Erythroblast (primary cell): ENCODE results near the gene BSCL2.
"Not testable (repeated sequence)": the region's sequence is repeated elsewhere in the genome, so short reads cannot be mapped to it uniquely, and the experiment has no call there.

ENCODE experiments used
- DNase-seq, 2 experiments: peaks; one replicate each; lab custom pipeline; 2025; lab: John Stamatoyannopoulos, UW
- GATA1 ChIP-seq: IDR thresholded peaks from 2 replicates; pipeline ENCODE4 v1.6.1; 2011; ENCODE audit warnings: low read depth, mild to moderate bottlenecking, control low read depth, low read length, moderate library complexity
- POLR2A ChIP-seq: IDR thresholded peaks from 2 replicates; pipeline ENCODE4 v1.6.1; 2011; ENCODE audit warnings: mild to moderate bottlenecking, low read length

BSCL2 gene

GRCh38 chr11:62667460-62667859 lies 39.8 kb downstream of the BSCL2 start:
- no peak for TF ChIP-seq POLR2A
- TF ChIP-seq GATA1, result no peak
- no peak for DNase-seq

DNA sequence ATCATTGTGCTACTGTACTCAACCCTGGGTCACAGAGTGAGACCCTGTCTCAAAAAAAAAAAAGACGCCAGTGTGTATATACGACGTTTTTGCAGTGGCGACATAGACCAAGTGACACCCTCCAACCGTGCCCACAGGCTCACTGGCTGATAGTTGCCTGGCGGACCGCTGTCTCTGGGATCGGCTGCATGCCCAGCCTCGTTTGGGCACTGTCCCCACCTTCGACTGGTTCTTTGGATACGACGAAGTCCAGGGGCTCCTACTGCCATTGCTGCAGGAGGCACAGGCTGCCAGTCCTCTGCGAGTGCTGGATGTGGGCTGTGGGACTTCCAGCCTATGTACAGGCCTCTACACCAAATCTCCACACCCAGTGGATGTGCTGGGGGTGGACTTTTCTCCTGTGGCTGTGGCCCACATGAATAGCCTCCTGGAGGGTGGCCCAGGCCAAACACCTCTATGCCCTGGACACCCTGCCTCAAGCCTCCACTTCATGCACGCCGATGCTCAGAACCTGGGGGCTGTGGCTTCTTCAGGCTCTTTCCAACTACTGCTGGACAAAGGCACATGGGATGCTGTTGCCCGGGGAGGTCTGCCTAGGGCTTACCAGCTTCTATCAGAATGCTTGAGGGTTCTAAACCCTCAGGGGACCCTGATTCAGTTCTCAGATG lies 40.8 kb downstream of the BSCL2 start:
- TF ChIP-seq POLR2A (peak; percentile 13), GATA1 (no peak)
- no peak for DNase-seq

DNA sequence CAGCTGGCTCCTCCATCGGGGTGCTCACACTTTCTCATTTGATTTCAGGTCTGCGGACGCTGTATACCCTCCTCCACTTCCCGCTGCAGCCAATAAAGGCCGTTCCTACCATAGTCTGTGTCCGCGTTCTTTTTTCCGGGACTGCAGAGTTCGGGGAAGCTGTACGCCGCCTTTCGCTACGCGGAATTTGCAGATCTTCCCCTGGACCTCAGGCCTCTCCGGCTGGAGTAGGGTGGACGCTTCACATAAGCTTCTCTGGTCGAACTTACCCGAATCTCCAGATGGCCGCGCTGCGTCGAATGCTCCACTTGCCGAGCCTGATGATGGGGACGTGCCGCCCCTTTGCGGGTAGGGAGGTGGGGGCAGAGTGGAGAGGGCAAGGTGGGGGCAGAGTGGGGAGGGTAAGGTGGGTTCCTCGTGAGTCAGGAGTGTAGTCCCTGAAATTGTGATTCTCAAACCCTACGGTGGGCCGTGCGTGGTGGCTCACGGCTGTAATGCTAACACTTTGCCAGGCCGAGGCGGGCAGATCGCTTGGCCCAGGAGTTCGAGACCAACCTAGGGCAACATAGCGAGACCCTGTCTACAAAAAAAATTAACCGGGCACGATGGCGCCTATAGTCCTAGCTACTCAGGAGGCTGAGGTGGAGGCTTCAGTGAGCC lies 41.5 kb downstream of the BSCL2 start:
- DNase-seq, result peak; percentile 71 to 78
- no peak for TF ChIP-seq GATA1
- no peak for TF ChIP-seq POLR2A

DNA sequence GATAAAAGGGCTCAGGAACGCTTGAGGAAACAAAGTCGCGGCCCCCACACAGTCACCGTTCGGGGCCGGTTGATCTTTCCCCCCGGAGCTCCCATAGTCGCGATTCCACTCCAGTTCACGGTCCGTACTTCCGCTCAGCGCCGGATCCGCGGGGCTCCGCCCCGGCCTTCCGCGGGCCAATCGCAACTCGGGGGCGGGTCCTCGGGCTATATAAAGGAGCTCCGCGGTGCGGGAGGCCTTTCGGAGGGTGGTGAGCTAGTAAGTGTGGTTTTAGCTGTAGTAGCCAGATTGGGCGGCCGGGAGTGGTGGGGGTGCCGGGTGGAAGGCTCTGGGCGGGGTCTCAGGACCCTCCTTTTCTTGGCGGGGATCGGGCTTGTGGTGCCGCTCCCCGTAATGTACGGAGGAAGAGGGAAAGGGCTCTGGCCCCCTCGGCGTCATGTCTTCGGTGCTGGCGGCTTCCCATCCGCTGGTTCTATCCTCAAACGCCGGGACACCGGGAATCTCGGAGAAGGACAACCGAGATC lies 42.1 kb downstream of the BSCL2 start, which contains the start of the genes C11orf98 and CSKMT:
Gene C11orf98, minus strand, starts transcription at position 136 of the 524 bp plus-strand sequence. Its CDS starts 41 bp downstream, at position 95.
Gene CSKMT, plus strand, starts transcription at position 238 of the 524 bp plus-strand sequence. CDS start 568 bp downstream, outside the sequence.
- TF ChIP-seq POLR2A (peak; percentile 100), GATA1 (no peak)
- DNase-seq, result peak; percentile 94 to 96

GRCh38 chr11:62664405-62665074 lies 42.7 kb downstream of the BSCL2 start:
- no peak for TF ChIP-seq GATA1
- TF ChIP-seq POLR2A, result no peak

GRCh38 chr11:62656796-62657429 lies 50.3 kb downstream of the BSCL2 start:
- no peak for DNase-seq
- TF ChIP-seq GATA1, result no peak

More at GRCh38 chr11:62664405-62665074, 42.7 kb downstream of the BSCL2 start:
- DNase-seq, result peak; percentile 80 to 85

DNA sequence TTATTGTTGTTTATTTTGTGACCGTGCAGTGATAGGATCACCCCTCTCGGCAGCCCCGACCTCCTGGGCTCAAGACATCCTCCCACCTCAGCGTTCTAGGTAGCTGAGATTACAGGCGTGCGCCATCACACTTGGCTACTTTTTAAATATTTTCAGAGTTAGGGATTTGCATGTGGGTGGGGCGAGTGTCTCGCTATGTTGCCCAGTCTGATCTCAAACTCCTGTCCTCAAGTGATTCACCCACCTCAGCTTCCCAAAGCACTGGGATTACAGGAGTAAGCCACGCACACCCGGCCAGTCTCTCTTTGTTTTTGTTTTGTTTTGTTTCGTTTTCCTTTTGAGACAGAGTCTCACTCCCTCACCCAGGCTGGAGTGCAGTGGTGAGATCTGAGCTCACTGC lies 52.9 kb downstream of the BSCL2 start:
- DNase-seq, result no peak
- TF ChIP-seq POLR2A (no peak), GATA1 (no peak)

DNA sequence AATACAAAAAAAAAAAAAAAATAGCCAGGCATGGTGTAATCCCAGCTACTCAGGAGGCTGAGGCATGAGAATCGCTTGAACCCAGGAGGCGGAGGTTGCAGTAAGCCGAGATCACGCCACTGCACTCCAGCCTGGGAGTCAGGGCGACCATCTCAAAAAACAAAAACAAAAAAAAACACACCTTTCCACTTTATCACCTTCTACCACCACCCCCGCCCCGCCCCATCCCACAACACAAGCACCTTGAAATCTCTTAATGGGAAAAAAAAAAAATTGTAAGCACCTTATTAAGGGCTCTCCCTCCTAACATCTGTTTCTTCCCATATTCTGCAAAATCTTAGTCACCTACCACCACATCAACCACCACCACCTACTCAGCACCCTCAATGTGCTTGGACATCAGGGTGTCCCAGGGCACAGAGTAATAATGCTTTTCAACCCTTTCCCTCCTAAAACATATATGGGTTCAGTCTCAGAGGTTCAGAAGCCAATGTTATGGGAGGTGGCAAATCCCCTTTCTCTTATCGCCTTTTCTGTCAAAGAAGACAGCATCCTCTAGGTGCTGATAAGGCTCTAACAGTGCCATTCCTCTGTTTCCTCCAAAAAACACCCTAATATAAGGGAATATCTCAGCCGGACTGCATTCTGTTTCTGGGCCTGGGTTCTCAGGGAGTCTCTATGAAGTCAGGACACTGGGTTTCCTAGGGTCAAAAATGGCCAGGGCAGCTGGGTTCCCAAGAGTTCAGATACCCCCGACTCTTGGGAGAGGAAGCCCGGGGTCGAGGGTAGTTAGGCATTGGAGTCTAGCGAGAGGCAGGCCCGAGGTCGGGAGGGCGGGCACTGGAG lies 54.8 kb downstream of the BSCL2 start:
- DNase-seq, result peak; percentile 66 to 72
- no peak for TF ChIP-seq POLR2A
- TF ChIP-seq GATA1, result no peak

DNA sequence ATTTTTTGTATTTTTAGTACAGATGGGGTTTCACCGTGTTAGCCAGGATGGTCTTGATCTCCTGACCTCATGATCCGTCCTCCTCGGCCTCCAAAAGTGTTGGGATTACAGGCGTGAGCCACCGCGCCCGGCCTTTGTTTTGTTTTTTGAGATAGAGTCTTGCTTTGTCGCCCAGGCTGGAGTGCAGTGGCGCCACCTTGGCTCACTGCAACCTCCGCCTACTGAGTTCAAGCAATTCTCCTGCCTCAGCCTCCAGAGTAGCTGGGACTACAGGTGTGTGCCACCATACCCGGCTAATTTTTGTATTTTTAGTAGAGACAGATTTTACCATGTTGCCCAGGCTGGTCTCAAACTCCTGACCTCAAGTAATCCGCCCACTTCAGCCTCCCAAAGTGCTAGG lies 56.9 kb downstream of the BSCL2 start:
- not testable (repeated sequence) for DNase-seq

DNA sequence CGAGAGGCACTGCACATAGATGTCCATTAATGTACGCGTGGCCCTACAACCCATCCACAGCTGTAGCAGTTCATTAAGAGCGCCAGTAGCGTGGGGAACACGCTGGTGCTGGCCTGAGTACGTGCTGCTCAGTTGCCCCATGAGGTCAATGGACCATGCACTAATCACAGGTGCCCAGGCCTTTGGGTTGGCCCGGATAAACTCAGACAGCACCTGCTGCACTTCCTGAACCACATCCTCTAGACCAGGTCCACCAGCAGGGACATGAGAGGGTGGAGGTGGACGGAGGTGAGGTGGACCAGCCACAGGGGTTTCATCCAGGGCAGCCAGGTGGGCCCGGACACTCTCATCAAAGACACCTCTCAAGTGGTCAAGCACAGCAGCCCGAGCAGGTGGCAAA lies 57.7 kb downstream of the BSCL2 start:
- TF ChIP-seq GATA1, result no peak
- no peak for DNase-seq

DNA sequence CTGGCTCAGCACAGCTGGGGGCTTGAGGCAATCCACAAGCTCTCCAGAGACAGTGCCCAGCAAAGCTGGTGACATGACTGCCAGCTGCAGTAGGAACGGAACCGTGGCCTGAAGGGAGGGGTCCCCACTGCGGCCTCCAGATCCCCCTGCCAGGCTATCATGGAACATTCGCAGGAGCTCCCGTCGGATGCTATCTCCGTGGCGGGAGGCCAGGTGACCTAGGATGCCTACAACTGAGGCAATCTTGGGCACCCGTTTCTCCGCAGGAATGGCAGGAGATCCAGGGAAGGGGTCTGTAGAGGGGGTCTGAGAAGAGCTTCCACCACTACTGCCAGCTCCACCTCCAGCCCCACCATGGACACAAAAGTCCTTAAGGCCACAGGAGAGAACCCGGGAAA lies 58.3 kb downstream of the BSCL2 start:
- TF ChIP-seq POLR2A (no peak), GATA1 (no peak)
- DNase-seq, result no peak

DNA sequence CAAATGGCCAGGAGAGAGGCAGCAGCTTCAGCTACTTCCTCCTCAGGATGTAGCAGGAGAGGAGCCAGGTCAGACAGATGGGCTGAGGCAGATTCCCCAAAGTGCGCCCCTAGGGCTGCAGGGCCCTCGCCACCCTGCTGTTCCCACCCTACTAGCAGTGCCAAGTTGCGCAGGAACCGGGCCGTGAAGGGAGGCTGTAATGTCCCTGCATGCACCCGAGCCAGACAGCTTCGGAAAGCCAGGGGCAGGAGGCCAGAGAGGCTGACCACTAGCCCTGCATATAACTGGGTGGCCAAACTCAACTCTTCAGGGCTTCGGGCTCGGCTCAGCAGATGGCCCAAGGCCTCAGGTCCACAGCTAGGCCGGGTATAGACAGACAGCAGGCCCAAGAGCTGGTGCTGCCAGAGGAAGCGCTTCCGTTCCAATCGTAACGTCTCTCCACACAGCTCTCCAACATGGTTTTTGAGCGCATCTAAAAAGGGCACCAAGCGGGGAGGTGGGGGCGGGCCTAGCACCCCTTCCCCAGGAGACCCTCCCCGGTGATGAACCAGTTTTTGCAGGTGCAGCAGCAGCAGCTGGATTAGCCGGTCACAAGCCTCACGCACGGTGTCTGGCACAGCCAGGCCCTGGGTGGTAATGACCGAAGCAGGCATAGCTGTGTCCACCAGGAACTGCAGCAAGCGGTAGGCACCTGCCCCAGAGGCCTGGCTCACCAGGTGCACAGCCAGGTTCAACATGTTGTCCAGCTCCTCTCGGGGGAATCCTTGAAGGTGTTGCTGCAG lies 58.8 kb downstream of the BSCL2 start:
- no peak for TF ChIP-seq GATA1
- DNase-seq, result no peak
